Endothelial cell (in vitro differentiated cells): Measurements from ENCODE around the gene PMM2. TPM values are rescaled to one million over a fixed set of nuclear protein-coding genes. Genes with fewer than 3 reads are reported as not detected.

Experiments
- DNase-seq: peaks from one replicate; pipeline ENCODE4 v3.0.0; 2021; ENCODE audit warnings: low spot score
- H3K27ac Mint-ChIP-seq: one replicate; pipeline ENCODE4 v1.8.0; 2021; ENCODE audit warnings: mixed read lengths, inconsistent platforms; ENCODE audit not compliant: unreplicated experiment
- H3K27me3 Mint-ChIP-seq: one replicate; pipeline ENCODE4 v1.8.0; 2021; ENCODE audit warnings: mild to moderate bottlenecking, moderate library complexity, mixed read lengths, inconsistent platforms; ENCODE audit not compliant: unreplicated experiment
- H3K36me3 Mint-ChIP-seq: one replicate; pipeline ENCODE4 v1.8.0; 2021; ENCODE audit warnings: mild to moderate bottlenecking, low read depth, mixed read lengths, inconsistent platforms; ENCODE audit not compliant: unreplicated experiment
- H3K4me1 Mint-ChIP-seq: one replicate; pipeline ENCODE4 v1.8.0; 2021; ENCODE audit warnings: mild to moderate bottlenecking, mixed read lengths, inconsistent platforms; ENCODE audit not compliant: unreplicated experiment
- H3K4me3 Mint-ChIP-seq: one replicate; pipeline ENCODE4 v1.8.0; 2021; ENCODE audit warnings: mild to moderate bottlenecking, mixed read lengths, inconsistent platforms; ENCODE audit not compliant: unreplicated experiment
- H3K9me3 Mint-ChIP-seq: one replicate; pipeline ENCODE4 v1.8.0; 2021; ENCODE audit warnings: mixed read lengths, inconsistent platforms; ENCODE audit not compliant: unreplicated experiment
- total RNA-seq: library from RNA; stranded (reverse); fragmentation: NEBNext Ultra II Directional; extraction: Animal tissue kit (Norgen Biotek cat#: 25700); gene quantifications from one replicate; pipeline ENCODE4 v1.2.1, GENCODE V29; 2021; ENCODE audit not compliant: unreplicated experiment
- TF ChIP-seq, protein P1 (sequence below): fragments of 200-600 bp; sonication (generic); IDR thresholded peaks from one replicate; pipeline ENCODE4 v1.5.0; 2021; ENCODE audit warnings: antibody characterized with exemption; ENCODE audit not compliant: unreplicated experiment

Gene PMM2
- total RNA-seq, 1 donor from 2014 or later = 19.3 TPM

DNA sequence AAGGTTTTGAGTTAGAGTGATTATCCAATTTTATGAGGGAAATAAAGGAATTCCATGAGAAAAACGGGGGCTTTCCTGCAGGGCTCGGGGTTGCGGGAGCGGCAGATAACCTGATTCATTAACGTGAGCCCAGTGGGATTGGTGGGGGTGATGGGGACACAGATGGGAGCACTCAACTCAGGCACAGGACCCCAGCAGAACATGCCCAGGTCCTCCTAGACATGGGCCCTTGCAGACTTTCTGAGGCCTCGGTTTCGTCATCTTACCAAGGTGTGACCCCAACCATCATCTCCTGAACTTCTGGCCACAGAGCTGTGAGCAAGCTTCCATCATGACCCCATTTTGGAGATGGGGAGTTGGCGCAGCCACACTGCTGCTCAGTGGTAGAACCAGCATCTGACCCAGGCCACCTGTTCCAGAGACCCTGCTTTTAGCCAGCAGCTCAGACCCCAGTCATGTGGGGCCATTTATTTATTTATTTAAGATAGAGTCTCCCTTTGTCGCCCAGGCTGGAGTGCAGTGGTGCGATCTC, 48.8 kb downstream of the PMM2 start:
- H3K36me3 Mint-ChIP-seq = peaks cover 16% of the 10 kb centered on the region
- H3K27ac Mint-ChIP-seq = no peak overlapping the region
- TF ChIP-seq, protein P1, sequence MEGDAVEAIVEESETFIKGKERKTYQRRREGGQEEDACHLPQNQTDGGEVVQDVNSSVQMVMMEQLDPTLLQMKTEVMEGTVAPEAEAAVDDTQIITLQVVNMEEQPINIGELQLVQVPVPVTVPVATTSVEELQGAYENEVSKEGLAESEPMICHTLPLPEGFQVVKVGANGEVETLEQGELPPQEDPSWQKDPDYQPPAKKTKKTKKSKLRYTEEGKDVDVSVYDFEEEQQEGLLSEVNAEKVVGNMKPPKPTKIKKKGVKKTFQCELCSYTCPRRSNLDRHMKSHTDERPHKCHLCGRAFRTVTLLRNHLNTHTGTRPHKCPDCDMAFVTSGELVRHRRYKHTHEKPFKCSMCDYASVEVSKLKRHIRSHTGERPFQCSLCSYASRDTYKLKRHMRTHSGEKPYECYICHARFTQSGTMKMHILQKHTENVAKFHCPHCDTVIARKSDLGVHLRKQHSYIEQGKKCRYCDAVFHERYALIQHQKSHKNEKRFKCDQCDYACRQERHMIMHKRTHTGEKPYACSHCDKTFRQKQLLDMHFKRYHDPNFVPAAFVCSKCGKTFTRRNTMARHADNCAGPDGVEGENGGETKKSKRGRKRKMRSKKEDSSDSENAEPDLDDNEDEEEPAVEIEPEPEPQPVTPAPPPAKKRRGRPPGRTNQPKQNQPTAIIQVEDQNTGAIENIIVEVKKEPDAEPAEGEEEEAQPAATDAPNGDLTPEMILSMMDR = no peak
- H3K27me3 Mint-ChIP-seq = peaks cover 16% of the 10 kb centered on the region
- H3K4me3 Mint-ChIP-seq = no peak overlapping the region
- DNase-seq = no peak
- no peaks in the 10 kb centered on the region for H3K9me3 Mint-ChIP-seq
- peaks cover 14% of the 10 kb centered on the region for H3K4me1 Mint-ChIP-seq

DNA sequence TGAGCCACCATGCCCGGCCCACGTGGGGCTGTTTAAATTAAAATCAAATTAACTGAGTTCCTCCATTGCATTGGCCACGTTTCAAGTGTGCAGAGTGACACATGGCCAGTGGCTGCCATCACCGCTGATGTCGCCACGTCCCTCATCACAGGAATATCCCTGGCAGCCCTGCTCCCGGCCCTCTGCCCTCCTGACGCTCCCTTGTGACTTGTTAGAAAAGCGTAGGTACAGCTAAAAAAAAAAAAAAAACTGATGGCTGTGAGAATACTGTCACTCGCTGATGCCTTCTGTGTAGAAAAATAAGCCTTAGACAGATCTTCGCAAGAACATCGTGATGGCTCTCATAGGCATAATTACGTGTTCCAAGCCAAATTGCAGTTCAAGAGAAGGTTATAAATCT, 49.5 kb downstream of the PMM2 start:
- DNase-seq = no peak
- Mint-ChIP-seq H3K27ac (no peak overlapping the region), H3K4me1 (peaks cover 15% of the 10 kb centered on the region), H3K9me3 (no peaks in the 10 kb centered on the region), H3K27me3 (peaks cover 18% of the 10 kb centered on the region), H3K4me3 (no peak overlapping the region), H3K36me3 (peaks cover 18% of the 10 kb centered on the region)
- TF ChIP-seq, protein P1 = no peak

DNA sequence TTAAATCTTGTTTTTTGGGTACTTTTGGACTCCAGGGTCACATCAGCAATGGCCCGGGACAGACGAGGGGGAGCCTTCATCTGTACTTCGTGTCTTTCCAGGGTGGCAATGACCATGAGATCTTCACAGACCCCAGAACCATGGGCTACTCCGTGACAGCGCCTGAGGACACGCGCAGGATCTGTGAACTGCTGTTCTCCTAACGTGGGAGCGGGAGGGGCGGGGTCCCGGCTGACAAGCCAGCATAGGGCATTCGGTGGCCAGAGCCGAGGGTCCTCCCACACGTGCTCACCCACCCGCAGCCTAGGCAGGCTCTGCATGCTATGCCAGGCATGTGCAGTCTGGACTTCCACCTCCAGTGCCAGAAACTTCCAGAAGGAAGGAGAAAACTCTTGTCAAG, 50.0 kb downstream of the PMM2 start:
- Mint-ChIP-seq H3K4me3 (no peak overlapping the region), H3K4me1 (peaks cover 17% of the 10 kb centered on the region)

GRCh38 chr16:8848231-8848938, 50.7 kb downstream of the PMM2 start:
- Mint-ChIP-seq H3K36me3 (peaks cover 24% of the 10 kb centered on the region), H3K4me1 (peaks cover 25% of the 10 kb centered on the region), H3K27ac (no peak overlapping the region)

More for the DNA sequence above, 50.0 kb downstream of the PMM2 start:
- Mint-ChIP-seq H3K36me3 (peaks cover 19% of the 10 kb centered on the region), H3K27me3 (peaks cover 16% of the 10 kb centered on the region), H3K27ac (no peak overlapping the region), H3K9me3 (no peaks in the 10 kb centered on the region)
- no peak for DNase-seq
- TF ChIP-seq, protein P1 = no peak

DNA sequence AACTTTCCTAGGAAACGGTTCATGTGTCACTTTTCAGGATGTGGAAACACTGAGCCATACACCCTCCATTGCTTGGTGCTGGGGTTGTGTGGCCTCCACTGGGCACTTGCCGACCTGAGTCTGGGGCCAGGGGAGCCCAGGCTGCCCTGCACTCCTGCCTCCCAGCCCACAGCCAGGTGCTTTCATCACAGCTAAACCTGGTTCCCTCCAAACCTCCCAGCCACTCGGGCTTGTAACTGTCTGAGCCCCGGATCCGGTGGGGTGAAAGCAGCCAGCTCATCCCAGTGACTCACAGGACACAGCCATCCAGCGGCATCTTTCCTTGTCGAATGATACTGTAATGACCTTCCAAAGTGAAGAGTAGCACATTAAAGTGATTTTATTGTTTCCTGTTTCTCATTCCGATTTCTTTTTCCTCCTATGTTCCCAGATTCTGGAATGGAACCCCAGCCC, 51.3 kb downstream of the PMM2 start:
- H3K36me3 Mint-ChIP-seq = peaks cover 27% of the 10 kb centered on the region
- peak overlapping the region; percentile 78 for H3K27ac Mint-ChIP-seq
- H3K9me3 Mint-ChIP-seq = no peaks in the 10 kb centered on the region
- peaks cover 13% of the 10 kb centered on the region for H3K27me3 Mint-ChIP-seq
- no peak overlapping the region for H3K4me3 Mint-ChIP-seq
- TF ChIP-seq, protein P1 = no peak
- peaks cover 27% of the 10 kb centered on the region for H3K4me1 Mint-ChIP-seq
- no peak for DNase-seq

More at GRCh38 chr16:8848231-8848938, 50.7 kb downstream of the PMM2 start:
- no peak for DNase-seq
- no peak overlapping the region for H3K4me3 Mint-ChIP-seq
- H3K9me3 Mint-ChIP-seq = no peaks in the 10 kb centered on the region
- peaks cover 16% of the 10 kb centered on the region for H3K27me3 Mint-ChIP-seq
- TF ChIP-seq, protein P1 = no peak
